H1 (cell line): Measurements from ENCODE around the gene DENND6B. TPM values are rescaled to one million over a fixed set of nuclear protein-coding genes. Genes with fewer than 3 reads are reported as not detected.

Experiments
- CTCF ChIA-PET: fragments of 300-600 bp; sonication (Branson Sonifier 250); formaldehyde crosslinking; loops from one replicate; lab custom pipeline; 2021; ENCODE audit not compliant: partially characterized antibody; lab: Charles Lee
- POLR2A ChIA-PET: fragments of 300-600 bp; sonication (Branson Sonifier 250); formaldehyde crosslinking; loops from one replicate; lab custom pipeline; 2021; ENCODE audit warnings: inconsistent platforms; ENCODE audit not compliant: partially characterized antibody; lab: Charles Lee
- DNase-seq, 2 experiments: peaks; one replicate each; pipeline versions ENCODE4 v3.0.0 to v3.0.0-alpha.2; 2010 to 2022; ENCODE audit warnings: low spot score in 2 of 2, low read depth in 1 of 2, mixed read lengths in 1 of 2
- FAIRE-seq: peaks from 2 replicates; lab custom pipeline; 2011; peaks lifted over from hg19 to GRCh38; lab: Jason Lieb, UNC
- H2AFZ ChIP-seq: 2 replicates; pipeline ENCODE4 v1.8.1; 2012; ENCODE audit warnings: low read length, inconsistent platforms
- H2AK5ac ChIP-seq: 2 replicates; pipeline ENCODE4 v1.6.1; 2013; ENCODE audit warnings: low read depth, low read length
- H2BK120ac ChIP-seq: replicated peaks from 2 replicates; pipeline ENCODE3; 2013; ENCODE audit warnings: low read depth, low read length, inconsistent platforms
- H2BK12ac ChIP-seq: 2 replicates; pipeline ENCODE4 v1.6.1; 2013; ENCODE audit warnings: low read depth, low read length
- H2BK15ac ChIP-seq: 2 replicates; pipeline ENCODE4 v1.6.1; 2013; ENCODE audit warnings: low read length
- H2BK20ac ChIP-seq: 2 replicates; pipeline ENCODE4 v1.6.1; 2013; ENCODE audit warnings: low read length
- H2BK5ac ChIP-seq: 2 replicates; pipeline ENCODE4 v1.6.1; 2013; ENCODE audit warnings: low read depth, low read length
- H3K14ac ChIP-seq: 2 replicates; pipeline ENCODE4 v1.6.1; 2013; ENCODE audit warnings: inconsistent platforms; ENCODE audit not compliant: insufficient read length
- H3K18ac ChIP-seq: 2 replicates; pipeline ENCODE4 v1.6.1; 2013; ENCODE audit warnings: low read length; ENCODE audit errors: extremely low read depth
- H3K23ac ChIP-seq: 2 replicates; pipeline ENCODE4 v1.6.1; 2013; ENCODE audit warnings: inconsistent platforms; ENCODE audit not compliant: insufficient read length
- H3K23me2 ChIP-seq: 2 replicates; pipeline ENCODE4 v1.6.1; 2013; ENCODE audit warnings: low read depth, low read length
- H3K27ac ChIP-seq: 2 replicates; pipeline ENCODE4 v1.6.1; 2011; ENCODE audit warnings: low read depth, low read length, inconsistent platforms
- H3K27me3 ChIP-seq, 4 experiments: replicated peaks in 1 of 4; 1 replicate in 1 of 4; 2 replicates in 3 of 4; pipeline versions ENCODE4 v1.6.1 to v1.8.1; 2011 to 2013; ENCODE audit warnings: low read length in 3 of 4, mild to moderate bottlenecking in 3 of 4, inconsistent platforms in 2 of 4, mixed read lengths in 2 of 4, moderate library complexity in 1 of 4; ENCODE audit not compliant: control insufficient read depth in 3 of 4, insufficient read depth in 3 of 4; ENCODE audit errors: extremely low read depth in 1 of 4
- H3K36me3 ChIP-seq, 4 experiments: 2 replicates each; pipeline versions ENCODE4 v1.6.1 to v1.8.1; 2011 to 2013; ENCODE audit warnings: mild to moderate bottlenecking in 4 of 4, low read length in 3 of 4, moderate library complexity in 2 of 4, control low read depth in 1 of 4, inconsistent platforms in 1 of 4; ENCODE audit not compliant: insufficient read depth in 4 of 4, control insufficient read depth in 2 of 4
- H3K4ac ChIP-seq: replicated peaks from 2 replicates; pipeline ENCODE3; 2013; ENCODE audit warnings: low read length, low read depth, mixed read lengths, inconsistent platforms; ENCODE audit not compliant: insufficient read length
- H3K4me1 ChIP-seq, 4 experiments: replicated peaks in 1 of 4; 1 replicate in 1 of 4; 2 replicates in 3 of 4; pipeline versions ENCODE4 v1.6.1 to v1.8.1; 2011 to 2013; ENCODE audit warnings: low read length in 3 of 4, inconsistent platforms in 2 of 4, mixed read lengths in 1 of 4; ENCODE audit not compliant: insufficient read depth in 4 of 4, control insufficient read depth in 3 of 4
- H3K4me2 ChIP-seq, 2 experiments: 2 replicates each; pipeline versions ENCODE4 v1.6.1 to v1.8.1; 2011 to 2013; ENCODE audit warnings: low read depth in 2 of 2, low read length in 2 of 2, control low read depth in 1 of 2, inconsistent platforms in 1 of 2, mild to moderate bottlenecking in 1 of 2; ENCODE audit not compliant: insufficient read depth in 1 of 2
- H3K4me3 ChIP-seq, 4 experiments: fragments of 200-600, 300-600 bp in 1 of 4; sonication (generic), shearing (Covaris generic), sonication (Bioruptor Twin) in 1 of 4; 2 replicates each; pipeline versions ENCODE4 v1.5.1 to v1.8.1; 2011 to 2016; ENCODE audit warnings: low read length in 4 of 4, low read depth in 3 of 4, control low read depth in 2 of 4, inconsistent platforms in 2 of 4, mild to moderate bottlenecking in 2 of 4, mixed read lengths in 1 of 4, moderate library complexity in 1 of 4; ENCODE audit not compliant: insufficient read depth in 2 of 4; ENCODE audit errors: extremely low read depth in 1 of 4
- H3K56ac ChIP-seq: replicated peaks from 2 replicates; pipeline ENCODE3; 2013; ENCODE audit warnings: low read depth, mild to moderate bottlenecking, mixed read lengths, low read length, inconsistent platforms; ENCODE audit not compliant: insufficient read length
- H3K79me1 ChIP-seq: 2 replicates; pipeline ENCODE4 v1.6.1; 2013; ENCODE audit warnings: low read depth, low read length, control low read depth
- H3K79me2 ChIP-seq, 2 experiments: 2 replicates each; pipeline versions ENCODE4 v1.6.1 to v1.8.1; 2012 to 2013; ENCODE audit warnings: low read length in 2 of 2, mild to moderate bottlenecking in 2 of 2, inconsistent platforms in 1 of 2; ENCODE audit not compliant: insufficient read depth in 2 of 2, control insufficient read depth in 1 of 2
- H3K9ac ChIP-seq, 4 experiments: replicated peaks in 1 of 4; 1 replicate in 1 of 4; 2 replicates in 3 of 4; pipeline versions ENCODE4 v1.6.1 to v1.8.1; 2011 to 2013; ENCODE audit warnings: low read depth in 3 of 4, low read length in 3 of 4, control low read depth in 2 of 4, mild to moderate bottlenecking in 2 of 4, moderate library complexity in 2 of 4, inconsistent platforms in 1 of 4; ENCODE audit errors: extremely low read depth in 1 of 4
- H3K9me3 ChIP-seq, 2 experiments: 2 replicates each; pipeline versions ENCODE4 v1.6.1 to v1.8.1; 2012 to 2013; ENCODE audit warnings: mild to moderate bottlenecking in 2 of 2, moderate library complexity in 2 of 2, control low read depth in 1 of 2, inconsistent platforms in 1 of 2, low read depth in 1 of 2, low read length in 1 of 2, mixed read lengths in 1 of 2; ENCODE audit not compliant: insufficient read depth in 2 of 2
- H4K20me1 ChIP-seq, 2 experiments: replicated peaks in 1 of 2; 2 replicates each; pipeline versions ENCODE3 to v1.8.1; 2011 to 2013; ENCODE audit warnings: inconsistent platforms in 2 of 2, low read length in 2 of 2, mild to moderate bottlenecking in 1 of 2; ENCODE audit not compliant: insufficient read depth in 2 of 2, control insufficient read depth in 1 of 2
- H4K5ac ChIP-seq: 2 replicates; pipeline ENCODE4 v1.6.1; 2013; ENCODE audit warnings: low read length, low read depth, mixed read lengths, inconsistent platforms; ENCODE audit not compliant: insufficient read length
- H4K8ac ChIP-seq: 2 replicates; pipeline ENCODE4 v1.8.0; 2013; ENCODE audit warnings: mild to moderate bottlenecking, moderate library complexity, low read length, inconsistent platforms; ENCODE audit not compliant: insufficient read depth; ENCODE audit errors: extremely low read depth
- H4K91ac ChIP-seq: replicated peaks from 2 replicates; pipeline ENCODE3; 2013; ENCODE audit warnings: low read length, mixed read lengths, inconsistent platforms; ENCODE audit not compliant: insufficient read length
- CHD1 ChIP-seq: IDR thresholded peaks from 2 replicates; pipeline ENCODE4 v1.6.1; 2012; ENCODE audit warnings: low read depth, low read length, improper control_type of control experiment
- CHD2 ChIP-seq: IDR thresholded peaks from 2 replicates; pipeline ENCODE4 v1.6.1; 2012; ENCODE audit warnings: low read length, improper control_type of control experiment
- FOSL1 ChIP-seq: IDR thresholded peaks from 2 replicates; pipeline ENCODE4 v1.6.1; 2011; ENCODE audit warnings: mild to moderate bottlenecking, low read depth, low read length, moderate library complexity; ENCODE audit not compliant: insufficient read depth
- JUND ChIP-seq: IDR thresholded peaks from 2 replicates; pipeline ENCODE4 v1.6.1; 2011; ENCODE audit warnings: mild to moderate bottlenecking, improper control_type of control experiment, low read length
- NRF1 ChIP-seq: IDR thresholded peaks from 2 replicates; pipeline ENCODE4 v1.6.1; 2011; ENCODE audit warnings: mild to moderate bottlenecking, low read depth, low read length, improper control_type of control experiment
- POLR2AphosphoS5 ChIP-seq: IDR thresholded peaks from 2 replicates; pipeline ENCODE4 v1.6.1; 2011; ENCODE audit warnings: low read depth, low read length
- SIN3A ChIP-seq, 2 experiments: IDR thresholded peaks in 1 of 2; conservative IDR thresholded peaks in 1 of 2; 2 replicates each; pipeline ENCODE4 v1.6.1; 2011 to 2012; ENCODE audit warnings: low read length in 2 of 2, improper control_type of control experiment in 1 of 2, low read depth in 1 of 2, mild to moderate bottlenecking in 1 of 2
- SP2 ChIP-seq: IDR thresholded peaks from 2 replicates; pipeline ENCODE4 v1.6.1; 2012; ENCODE audit warnings: mild to moderate bottlenecking, low read length, inconsistent platforms
- TAF1 ChIP-seq: IDR thresholded peaks from 2 replicates; pipeline ENCODE4 v1.6.1; 2011; ENCODE audit warnings: mild to moderate bottlenecking, low read depth, low read length
- TAF7 ChIP-seq: optimal IDR thresholded peaks from 2 replicates; pipeline ENCODE3; 2011; ENCODE audit warnings: low read depth, mild to moderate bottlenecking, inconsistent platforms, low read length, moderate library complexity, borderline replicate concordance
- TEAD4 ChIP-seq: IDR thresholded peaks from 2 replicates; pipeline ENCODE4 v1.6.1; 2012; ENCODE audit warnings: low read depth, low read length, inconsistent platforms, mixed read lengths
- ZNF274 ChIP-seq: IDR thresholded peaks from 2 replicates; pipeline ENCODE4 v1.7.0; 2012; ENCODE audit warnings: low read length, borderline replicate concordance; ENCODE audit errors: extremely low read depth
- WGBS, 2 experiments: shearing (Covaris generic) in 1 of 2; methylation state at CpG; one replicate each; pipeline versions ENCODE4 v1.1.6 to v1.1.7; 2013 to 2015; ENCODE audit warnings: low lambda C conversion rate in 2 of 2, mixed read lengths in 2 of 2, inconsistent platforms in 1 of 2, low coverage in 1 of 2, missing lambda C conversion rate in 1 of 2; ENCODE audit not compliant: insufficient replicate concordance in 2 of 2, insufficient coverage in 1 of 2, insufficient read length in 1 of 2; ENCODE audit errors: extremely low coverage in 1 of 2, missing lambda C conversion rate in 1 of 2; 5-methylcytosine and 5-hydroxymethylcytosine counted together
- polyA plus RNA-seq, 7 experiments: library from polyadenylated mRNA; depleted of rRNA in 3 of 7; stranded (reverse) in 5 of 7; unstranded in 2 of 7; fragments of >200 nt in 5 of 7; fragments of 200-250 nt in 2 of 7; gene quantifications; 1 replicate in 5 of 7; 2 replicates in 1 of 7; 4 replicates in 1 of 7; pipeline versions ENCODE4 v1.2.1 to v1.2.3, GENCODE V29; 2011 to 2013; ENCODE audit warnings: missing spikeins in 2 of 7, mixed read lengths in 2 of 7
- total RNA-seq: library from RNA; stranded (reverse); fragmentation: NEBNext Ultra II Directional; extraction: Animal tissue kit (Norgen Biotek cat#: 25700); gene quantifications from 2 replicates; pipeline ENCODE4 v1.2.1, GENCODE V29; 2021
- TF ChIP-seq, protein P1 (sequence below): IDR thresholded peaks from 2 replicates; pipeline ENCODE4 v1.6.1; 2011; ENCODE audit warnings: low read depth, mild to moderate bottlenecking, low read length; ENCODE audit not compliant: insufficient read depth

Gene DENND6B
- total and polyA plus RNA-seq, 2 of the 8 experiments (the other 6 are each of a cell fraction or from before 2014, with no cell fraction given) = 1.1 to 1.9 TPM

DNA sequence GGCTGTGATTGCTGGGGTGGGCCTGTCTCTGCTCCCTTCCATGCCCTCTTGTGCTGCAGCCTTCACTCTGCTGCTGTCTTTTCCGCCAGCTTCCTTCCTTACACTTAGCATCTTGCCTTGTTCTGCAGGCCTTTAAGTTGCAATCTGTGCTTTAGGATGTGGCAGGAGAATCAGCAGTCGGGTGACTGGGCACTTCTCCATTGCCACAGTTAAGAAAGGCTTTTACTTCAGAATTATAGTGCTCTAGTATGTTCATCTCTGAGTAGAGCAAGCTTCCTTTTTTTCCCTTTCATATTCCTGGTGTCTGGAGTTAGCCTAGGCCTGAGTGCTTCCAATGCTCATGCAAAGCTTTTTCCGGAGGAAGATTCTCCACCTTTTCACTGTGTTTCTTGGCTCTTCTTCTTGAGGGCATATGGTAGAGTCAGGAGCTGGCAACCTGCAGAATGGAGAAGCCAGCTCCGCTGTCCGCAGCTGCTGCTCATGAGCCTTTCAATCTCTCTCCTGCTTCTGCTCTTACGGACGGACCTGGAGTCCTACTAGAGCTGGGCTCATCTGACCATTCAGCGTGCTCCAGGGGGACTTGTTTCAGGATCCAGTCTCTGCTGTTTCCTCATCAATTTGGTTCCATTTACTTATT is 36.5 kb upstream of the DENND6B start:
- Histone ChIP-seq H3K27me3 (no peaks in the 10 kb centered on the region), H3K9me3 (no peaks in the 10 kb centered on the region), H3K18ac (no peak overlapping the region), H3K4me3 (no peak overlapping the region), H2AK5ac (no peak overlapping the region), H3K79me1 (peaks cover 30% of the 10 kb centered on the region), H2BK5ac (no peak overlapping the region), H2BK120ac (no peak overlapping the region), H3K9ac (no peak overlapping the region), H4K5ac (no peak overlapping the region), H3K36me3 (no peaks in the 10 kb centered on the region), H2BK12ac (no peak overlapping the region), H3K23ac (no peak overlapping the region), H2AFZ (no peak overlapping the region), H3K56ac (no peak overlapping the region), H3K4me1 (no peaks in the 10 kb centered on the region; a peak in 1 of 7 replicates), H3K14ac (no peak overlapping the region), H4K8ac (no peak overlapping the region), H2BK20ac (no peak overlapping the region), H3K27ac (no peak overlapping the region), H3K4ac (no peak overlapping the region), H2BK15ac (no peak overlapping the region), H4K91ac (no peak overlapping the region), H3K23me2 (no peaks in the 10 kb centered on the region), H4K20me1 (peaks cover 4 to 17% of the 10 kb centered on the region in 2 experiments), H3K79me2 (peaks cover 9 to 64% of the 10 kb centered on the region in 2 experiments; a peak in 3 of 4 replicates), H3K4me2 (no peak overlapping the region)
- DNase-seq = no peak
- ChIA-PET CTCF (interaction anchor here (0.6 to 1.6 kb wide), 2 partner anchors 22 to 284 kb away, joined by 3 to 5 read pairs; no protein-coding TSS in a partner anchor), POLR2A (interaction anchor here (0.6 kb wide), 1 partner anchor 8 kb away, joined by 4 read pairs; no protein-coding TSS in a partner anchor)
- 90% methylated on average over 8 of the region's 8 CpGs; no CpG with 5 or more reads in 1 of the 2 experiments for WGBS, 2 experiments
- no peak for FAIRE-seq
- TF ChIP-seq NRF1 (no peak), POLR2AphosphoS5 (no peak), ZNF274 (no peak), TAF7 (no peak), FOSL1 (no peak), SIN3A (conservative IDR thresholded peaks at IDR 0.05 in 1 of 2, IDR thresholded peaks at IDR 0.05 in 1 of 2; ENCODE audit: low read depth in 1 of 2, low read length in 2 of 2) (no peak), TAF1 (no peak), CHD2 (no peak), JUND (no peak), SP2 (no peak), CHD1 (no peak), TEAD4 (no peak)
- TF ChIP-seq, protein P1, sequence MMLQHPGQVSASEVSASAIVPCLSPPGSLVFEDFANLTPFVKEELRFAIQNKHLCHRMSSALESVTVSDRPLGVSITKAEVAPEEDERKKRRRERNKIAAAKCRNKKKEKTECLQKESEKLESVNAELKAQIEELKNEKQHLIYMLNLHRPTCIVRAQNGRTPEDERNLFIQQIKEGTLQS = no peak
